CD4-positive, alpha-beta T cell treated with Interleukin-12 subunit alpha and Interleukin-12 subunit beta, for 1 hour (primary cell): Measurements from ENCODE around the gene UBAC2.

Source experiments
- DNase-seq: peaks from one replicate; pipeline ENCODE4 v3.0.0-alpha.2; 2020

The UBAC2 gene

GRCh38 chr13:99421758-99422585, 221.3 kb downstream of the UBAC2 start:
- DNase-seq, result no peak

- DNase-seq, result no peak
Measured at GRCh38 chr13:99422586-99423220, 222.0 kb downstream of the UBAC2 start.

GRCh38 chr13:99425485-99426341, 225.1 kb downstream of the UBAC2 start:
- DNase-seq, result peak; percentile 61

GRCh38 chr13:99426426-99426825, 225.8 kb downstream of the UBAC2 start:
- no peak for DNase-seq

GRCh38 chr13:99429670-99430069, 229.0 kb downstream of the UBAC2 start:
- no peak for DNase-seq

GRCh38 chr13:99431927-99432608, 231.4 kb downstream of the UBAC2 start:
- DNase-seq, result no peak

- DNase-seq, result peak; percentile 89
Measured at GRCh38 chr13:99432609-99433542, 232.2 kb downstream of the UBAC2 start.

- no peak for DNase-seq
Measured at GRCh38 chr13:99433543-99434075, 233.0 kb downstream of the UBAC2 start.

- peak; percentile 85 for DNase-seq
Measured at GRCh38 chr13:99434258-99434788, 233.7 kb downstream of the UBAC2 start.

- no peak for DNase-seq
Measured at GRCh38 chr13:99435116-99435515, 234.5 kb downstream of the UBAC2 start.

GRCh38 chr13:99435998-99436397, 235.3 kb downstream of the UBAC2 start:
- no peak for DNase-seq
